Measurements from ENCODE around the gene TLN1.

The TLN1 gene

DNA sequence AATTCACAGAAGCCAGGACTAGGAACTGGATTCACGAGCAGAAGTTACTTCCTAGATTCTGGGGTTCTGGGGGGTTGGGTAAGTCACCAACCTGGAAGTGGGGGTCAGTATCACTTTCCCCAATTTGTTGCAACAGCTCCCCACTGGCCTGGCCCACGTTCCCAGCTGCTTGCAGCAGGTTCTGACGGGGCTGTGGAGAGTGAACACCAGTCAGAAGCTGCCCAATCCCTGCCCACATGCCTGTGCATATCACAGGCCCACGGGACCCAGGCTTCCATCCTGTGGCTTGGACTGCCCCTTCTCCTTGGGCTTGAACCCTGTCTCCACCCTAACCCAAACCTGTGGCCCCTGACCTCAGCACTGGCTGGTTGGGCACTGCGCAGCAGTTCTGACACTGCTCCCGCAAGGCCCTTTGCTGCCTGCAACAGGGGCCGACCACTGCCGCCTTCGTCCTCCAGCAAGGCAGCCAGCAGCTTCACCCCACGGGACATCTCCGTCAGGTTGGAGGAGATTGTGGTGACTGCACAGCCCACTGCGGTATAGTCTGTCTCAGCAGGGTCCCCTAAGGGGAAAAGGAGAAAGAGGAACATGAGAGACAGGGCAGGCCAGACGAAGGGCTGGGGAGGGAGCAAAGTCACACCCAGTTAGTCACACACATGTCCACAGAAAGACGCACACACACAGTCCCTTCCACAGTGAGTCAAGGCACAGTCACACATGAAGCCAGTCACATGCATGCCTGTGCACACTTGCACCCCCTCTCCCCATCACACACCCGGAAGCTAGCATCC lies 13.1 kb downstream of the TLN1 start:
- H3K27ac ChIP-seq (ENCODE audit: insufficient read depth, low read depth, low read length, poor library complexity, severe bottlenecking), result no peak overlapping the region
- WGBS, 2 experiments, result 94 to 96% methylated on average over 15 of the region's 15 CpGs
- H3K9me3 ChIP-seq (ENCODE audit: control insufficient read depth, low read length), result no peaks in the 10 kb centered on the region
- H3K4me1 ChIP-seq (ENCODE audit: control insufficient read depth, insufficient read depth, low read length), result no peaks in the 10 kb centered on the region
- peaks cover 83% of the 10 kb centered on the region for H3K36me3 ChIP-seq (ENCODE audit: control insufficient read depth, insufficient read depth, low read length)
- no peaks in the 10 kb centered on the region for H3K27me3 ChIP-seq (ENCODE audit: control insufficient read depth, insufficient read depth, low read length, poor library complexity, severe bottlenecking)
- no peak overlapping the region for H3K4me3 ChIP-seq (ENCODE audit: insufficient read depth, low read depth, low read length)

DNA sequence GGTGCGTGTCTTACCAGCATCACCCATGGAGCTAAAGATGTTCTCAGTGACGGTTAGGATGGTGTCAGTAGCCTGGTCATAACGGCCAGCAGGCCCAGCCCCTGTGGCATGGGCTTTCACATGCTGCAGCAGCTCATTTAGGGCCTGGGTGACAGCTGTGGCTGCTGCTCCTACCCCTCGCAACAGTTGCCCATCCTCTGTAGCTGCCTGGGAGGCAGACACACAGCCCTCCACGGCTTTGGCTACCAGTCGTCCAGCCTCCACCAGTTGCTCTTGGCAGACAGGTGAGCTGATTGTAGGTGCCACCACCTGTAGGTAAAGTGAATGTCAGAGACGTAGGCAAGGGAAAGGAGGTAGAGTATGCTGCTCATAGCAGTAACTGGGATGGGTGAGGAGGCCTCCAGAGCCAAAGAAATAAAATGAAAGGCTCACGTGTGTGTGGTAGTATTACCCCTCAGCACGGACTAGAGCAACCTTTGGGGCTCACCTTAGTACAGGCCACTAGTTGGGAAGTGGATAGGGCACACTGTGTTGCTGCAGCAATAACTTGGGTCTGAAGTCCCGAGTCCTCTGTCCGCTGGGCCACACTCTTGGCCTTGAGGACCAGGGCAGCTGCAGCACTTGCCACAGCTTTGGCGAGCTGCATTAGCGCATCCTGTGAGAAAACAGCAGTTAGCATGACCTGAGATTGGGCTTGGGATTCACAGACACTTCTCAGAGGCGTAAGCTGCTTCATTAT lies 14.7 kb downstream of the TLN1 start:
- Histone ChIP-seq H3K4me1 (ENCODE audit: control insufficient read depth, insufficient read depth, low read length) (no peaks in the 10 kb centered on the region), H3K36me3 (ENCODE audit: control insufficient read depth, insufficient read depth, low read length) (peaks cover 87% of the 10 kb centered on the region), H3K9me3 (ENCODE audit: control insufficient read depth, low read length) (no peaks in the 10 kb centered on the region), H3K27me3 (ENCODE audit: control insufficient read depth, insufficient read depth, low read length, poor library complexity, severe bottlenecking) (no peaks in the 10 kb centered on the region), H3K27ac (ENCODE audit: insufficient read depth, low read depth, low read length, poor library complexity, severe bottlenecking) (no peak overlapping the region), H3K4me3 (ENCODE audit: insufficient read depth, low read depth, low read length) (no peak overlapping the region)
- WGBS, 2 experiments, result 94 to 95% methylated on average over 14 of the region's 14 CpGs

DNA sequence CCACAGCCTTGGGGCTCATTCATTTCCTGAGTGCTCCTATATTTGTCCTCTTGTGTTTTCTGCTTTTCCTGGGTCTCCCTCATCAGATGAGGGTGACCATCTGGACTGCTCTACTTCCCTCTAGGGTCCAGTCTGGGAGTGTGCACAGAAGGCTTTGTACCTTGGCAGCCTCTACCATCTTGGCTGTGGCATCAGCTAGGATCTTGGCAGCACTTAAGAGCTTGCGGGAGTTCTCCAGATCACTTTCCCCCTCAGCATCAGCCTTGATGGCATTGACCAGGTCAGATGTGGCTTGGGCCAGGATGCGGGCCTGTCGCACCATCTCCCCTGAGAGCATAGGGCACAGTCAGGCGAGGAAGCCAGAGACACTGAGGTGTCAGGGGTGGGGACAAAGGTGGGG lies 15.8 kb downstream of the TLN1 start:
- H3K27me3 ChIP-seq (ENCODE audit: control insufficient read depth, insufficient read depth, low read length, poor library complexity, severe bottlenecking), result no peaks in the 10 kb centered on the region
- H3K9me3 ChIP-seq (ENCODE audit: control insufficient read depth, low read length), result no peaks in the 10 kb centered on the region
- H3K4me3 ChIP-seq (ENCODE audit: insufficient read depth, low read depth, low read length), result no peak overlapping the region
- H3K4me1 ChIP-seq (ENCODE audit: control insufficient read depth, insufficient read depth, low read length), result no peaks in the 10 kb centered on the region
- WGBS, 2 experiments, result 96 to 98% methylated on average over 4 of the region's 4 CpGs
- peaks cover 87% of the 10 kb centered on the region for H3K36me3 ChIP-seq (ENCODE audit: control insufficient read depth, insufficient read depth, low read length)
- no peak overlapping the region for H3K27ac ChIP-seq (ENCODE audit: insufficient read depth, low read depth, low read length, poor library complexity, severe bottlenecking)

GRCh38 chr9:35714579-35715252 lies 17.3 kb downstream of the TLN1 start:
- H3K27ac ChIP-seq (ENCODE audit: insufficient read depth, low read depth, low read length, poor library complexity, severe bottlenecking), result no peak overlapping the region
- peaks cover 89% of the 10 kb centered on the region for H3K36me3 ChIP-seq (ENCODE audit: control insufficient read depth, insufficient read depth, low read length)
- no peaks in the 10 kb centered on the region for H3K27me3 ChIP-seq (ENCODE audit: control insufficient read depth, insufficient read depth, low read length, poor library complexity, severe bottlenecking)
- no peaks in the 10 kb centered on the region for H3K4me1 ChIP-seq (ENCODE audit: control insufficient read depth, insufficient read depth, low read length)
- H3K9me3 ChIP-seq (ENCODE audit: control insufficient read depth, low read length), result no peaks in the 10 kb centered on the region
- 92 to 94% methylated on average over 13 of the region's 13 CpGs for WGBS, 2 experiments
- H3K4me3 ChIP-seq (ENCODE audit: insufficient read depth, low read depth, low read length), result no peak overlapping the region

DNA sequence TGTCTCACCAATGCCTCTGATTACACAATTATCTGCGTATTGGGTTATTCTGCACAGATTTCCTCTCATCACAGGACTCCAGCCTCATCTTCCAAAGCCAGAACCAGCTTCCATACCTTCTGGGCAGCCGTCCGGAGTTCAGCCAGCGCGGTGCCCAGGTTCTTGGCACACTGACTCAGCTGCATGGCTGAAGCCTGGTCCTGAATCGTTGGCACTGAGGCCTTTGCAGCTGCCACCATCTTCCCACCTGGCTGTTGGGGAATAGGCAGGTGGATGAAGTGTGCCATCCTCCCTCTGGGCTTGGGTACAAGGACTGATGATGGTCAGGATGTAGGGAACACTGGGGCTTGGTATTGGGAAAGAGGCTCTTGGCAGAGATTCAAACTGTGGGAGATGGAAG lies 17.9 kb downstream of the TLN1 start:
- H3K27me3 ChIP-seq (ENCODE audit: control insufficient read depth, insufficient read depth, low read length, poor library complexity, severe bottlenecking), result no peaks in the 10 kb centered on the region
- peaks cover 87% of the 10 kb centered on the region for H3K36me3 ChIP-seq (ENCODE audit: control insufficient read depth, insufficient read depth, low read length)
- 97% methylated on average over 6 of the region's 6 CpGs for WGBS, 2 experiments

DNA sequence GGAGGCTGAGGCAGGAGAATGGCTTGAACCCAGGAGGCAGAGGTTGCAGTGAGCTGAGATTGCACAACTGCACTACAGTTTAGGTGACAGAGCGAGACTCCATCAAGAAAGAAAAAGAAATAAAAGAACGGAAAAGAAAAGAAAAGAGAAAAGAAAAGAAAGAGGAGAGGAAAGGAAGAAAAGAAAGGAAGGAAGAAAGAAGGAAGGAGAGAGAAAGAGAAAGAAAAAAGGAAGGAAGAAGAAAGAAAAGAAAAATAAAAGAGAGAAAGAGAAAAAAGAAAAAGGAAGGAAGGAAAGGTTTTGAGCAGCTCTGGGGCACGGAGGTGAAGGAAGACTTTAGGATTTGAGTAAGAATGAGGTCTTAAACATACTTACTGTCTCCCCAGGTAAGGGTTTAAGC lies 18.4 kb downstream of the TLN1 start:
- WGBS, 2 experiments, result 92 to 95% methylated on average over 3 of the region's 3 CpGs

More for the DNA sequence above, 17.9 kb downstream of the TLN1 start:
- Histone ChIP-seq H3K27ac (ENCODE audit: insufficient read depth, low read depth, low read length, poor library complexity, severe bottlenecking) (no peak overlapping the region), H3K4me1 (ENCODE audit: control insufficient read depth, insufficient read depth, low read length) (no peaks in the 10 kb centered on the region), H3K4me3 (ENCODE audit: insufficient read depth, low read depth, low read length) (no peak overlapping the region), H3K9me3 (ENCODE audit: control insufficient read depth, low read length) (no peaks in the 10 kb centered on the region)

GRCh38 chr9:35712762-35713400 lies 19.1 kb downstream of the TLN1 start:
- Histone ChIP-seq H3K36me3 (ENCODE audit: control insufficient read depth, insufficient read depth, low read length) (peaks cover 86% of the 10 kb centered on the region), H3K4me1 (ENCODE audit: control insufficient read depth, insufficient read depth, low read length) (no peaks in the 10 kb centered on the region), H3K4me3 (ENCODE audit: insufficient read depth, low read depth, low read length) (no peak overlapping the region), H3K27ac (ENCODE audit: insufficient read depth, low read depth, low read length, poor library complexity, severe bottlenecking) (no peak overlapping the region), H3K27me3 (ENCODE audit: control insufficient read depth, insufficient read depth, low read length, poor library complexity, severe bottlenecking) (no peaks in the 10 kb centered on the region), H3K9me3 (ENCODE audit: control insufficient read depth, low read length) (no peaks in the 10 kb centered on the region)
- WGBS, 2 experiments, result 92 to 94% methylated on average over 11 of the region's 11 CpGs

More for the DNA sequence above, 18.4 kb downstream of the TLN1 start:
- Histone ChIP-seq H3K9me3 (ENCODE audit: control insufficient read depth, low read length) (no peaks in the 10 kb centered on the region), H3K4me3 (ENCODE audit: insufficient read depth, low read depth, low read length) (no peak overlapping the region), H3K4me1 (ENCODE audit: control insufficient read depth, insufficient read depth, low read length) (no peaks in the 10 kb centered on the region), H3K36me3 (ENCODE audit: control insufficient read depth, insufficient read depth, low read length) (peaks cover 83% of the 10 kb centered on the region), H3K27me3 (ENCODE audit: control insufficient read depth, insufficient read depth, low read length, poor library complexity, severe bottlenecking) (no peaks in the 10 kb centered on the region), H3K27ac (ENCODE audit: insufficient read depth, low read depth, low read length, poor library complexity, severe bottlenecking) (no peak overlapping the region)

GRCh38 chr9:35711501-35712428 lies 20.2 kb downstream of the TLN1 start:
- WGBS, 2 experiments, result 91 to 92% methylated on average over 21 of the region's 21 CpGs
- Histone ChIP-seq H3K4me1 (ENCODE audit: control insufficient read depth, insufficient read depth, low read length) (no peaks in the 10 kb centered on the region), H3K27ac (ENCODE audit: insufficient read depth, low read depth, low read length, poor library complexity, severe bottlenecking) (no peak overlapping the region), H3K27me3 (ENCODE audit: control insufficient read depth, insufficient read depth, low read length, poor library complexity, severe bottlenecking) (no peaks in the 10 kb centered on the region), H3K36me3 (ENCODE audit: control insufficient read depth, insufficient read depth, low read length) (peaks cover 86% of the 10 kb centered on the region), H3K9me3 (ENCODE audit: control insufficient read depth, low read length) (no peaks in the 10 kb centered on the region), H3K4me3 (ENCODE audit: insufficient read depth, low read depth, low read length) (no peak overlapping the region)

DNA sequence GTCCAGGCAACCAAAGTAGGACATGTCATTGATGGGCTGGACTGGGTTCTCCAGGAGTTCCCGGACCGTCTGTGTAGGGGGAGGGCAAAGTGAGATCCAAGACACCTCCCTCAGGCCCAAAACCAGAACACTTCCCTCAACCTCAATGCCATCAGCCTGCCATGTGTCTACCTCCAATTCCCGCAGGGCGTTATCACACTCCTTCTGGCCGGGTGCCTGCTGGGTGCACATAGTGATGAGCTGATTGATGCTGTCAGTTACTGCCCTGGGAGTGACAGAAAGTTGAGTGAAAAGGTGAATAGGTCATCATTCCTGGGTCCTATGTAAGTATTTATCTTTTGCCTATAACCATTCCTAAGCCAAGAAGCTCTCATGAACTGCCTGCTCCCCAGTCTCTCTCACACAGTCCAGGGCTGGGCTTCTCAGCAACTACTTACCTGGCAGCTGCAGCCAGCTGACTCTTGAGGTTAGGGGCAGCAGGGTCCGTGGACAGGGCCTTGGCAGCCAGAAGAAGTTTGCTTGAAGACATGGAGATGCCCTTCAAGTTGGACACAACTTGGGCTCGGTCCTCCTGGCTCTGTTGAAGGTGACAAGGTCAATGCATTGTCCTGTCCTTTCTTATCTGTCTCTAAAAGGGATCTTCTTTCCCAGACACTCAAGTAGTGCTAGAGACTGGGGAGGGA lies 21.0 kb downstream of the TLN1 start:
- no peaks in the 10 kb centered on the region for H3K9me3 ChIP-seq (ENCODE audit: control insufficient read depth, low read length)
- H3K27ac ChIP-seq (ENCODE audit: insufficient read depth, low read depth, low read length, poor library complexity, severe bottlenecking), result no peak overlapping the region
- WGBS, 2 experiments, result 91 to 97% methylated on average over 5 to 7 of the region's 7 CpGs
- no peaks in the 10 kb centered on the region for H3K4me1 ChIP-seq (ENCODE audit: control insufficient read depth, insufficient read depth, low read length)
- H3K27me3 ChIP-seq (ENCODE audit: control insufficient read depth, insufficient read depth, low read length, poor library complexity, severe bottlenecking), result no peaks in the 10 kb centered on the region
- no peak overlapping the region for H3K4me3 ChIP-seq (ENCODE audit: insufficient read depth, low read depth, low read length)
- H3K36me3 ChIP-seq (ENCODE audit: control insufficient read depth, insufficient read depth, low read length), result peaks cover 88% of the 10 kb centered on the region

Measured in ectodermal cell (in vitro differentiated cells).